Activated naive CD4-positive, alpha-beta T cell treated with anti-CD3 and anti-CD28 coated beads, Interleukin-2, amount 10 ng/mL, durations not matched to agents 7 days and 5 days (primary cell): ENCODE data around the gene NCR3LG1.
"Not testable (repeated sequence)": the region's sequence is repeated elsewhere in the genome, so short reads cannot be mapped to it uniquely, and the experiment has no call there.

Experiments used
- CTCF ChIA-PET: fragments of 350-600 bp; sonication (Branson Sonifier 250); formaldehyde crosslinking; loops from one replicate; lab custom pipeline; 2021; ENCODE audit warnings: antibody characterized with exemption; lab: Charles Lee
- DNase-seq: peaks from one replicate; pipeline ENCODE4 v3.0.0-alpha.2; 2020
- H3K27ac Mint-ChIP-seq: one replicate; pipeline ENCODE4 v1.8.0; 2021; ENCODE audit warnings: mild to moderate bottlenecking, moderate library complexity, mixed read lengths
- H3K27me3 Mint-ChIP-seq: one replicate; pipeline ENCODE4 v1.8.0; 2021; ENCODE audit warnings: mild to moderate bottlenecking, mixed read lengths
- H3K36me3 Mint-ChIP-seq: one replicate; pipeline ENCODE4 v1.8.0; 2021; ENCODE audit warnings: mixed read lengths
- H3K4me1 Mint-ChIP-seq: one replicate; pipeline ENCODE4 v1.8.0; 2021; ENCODE audit warnings: mixed read lengths
- H3K4me3 Mint-ChIP-seq: one replicate; pipeline ENCODE4 v1.8.0; 2021; ENCODE audit warnings: mild to moderate bottlenecking, moderate library complexity, mixed read lengths
- H3K9me3 Mint-ChIP-seq: one replicate; pipeline ENCODE4 v1.8.0; 2021; ENCODE audit warnings: mixed read lengths

The NCR3LG1 gene

DNA sequence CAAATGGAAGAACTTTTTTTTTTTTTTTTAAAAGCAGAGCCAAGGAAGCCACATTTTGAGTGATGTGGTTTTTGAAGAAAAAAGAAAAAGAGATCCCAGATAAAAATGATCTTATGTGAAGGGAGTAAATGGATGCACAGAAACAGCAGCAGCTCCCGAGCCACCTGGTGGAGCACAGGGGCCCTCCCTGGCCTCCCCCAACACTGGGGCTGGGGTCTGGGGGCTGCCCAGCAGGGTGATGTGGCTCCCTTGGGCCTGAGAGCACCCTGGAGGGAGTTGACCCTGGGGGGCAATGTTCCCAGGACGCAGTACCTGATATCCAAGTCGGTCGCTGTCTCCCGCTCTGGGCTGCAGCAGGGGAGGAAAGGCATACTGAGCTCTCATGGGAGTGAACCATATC lies 63.4 kb downstream of the NCR3LG1 start:
- Mint-ChIP-seq H3K27me3 (peaks cover 78% of the 10 kb centered on the region), H3K27ac (peak overlapping the region; percentile 86), H3K9me3 (no peaks in the 10 kb centered on the region), H3K36me3 (no peaks in the 10 kb centered on the region), H3K4me3 (no peak overlapping the region), H3K4me1 (peaks cover 51% of the 10 kb centered on the region)
- no peak for DNase-seq
- CTCF ChIA-PET = interaction anchor here (1.0 kb wide), 1 partner anchor 9 kb away, joined by 3 read pairs; no protein-coding TSS in a partner anchor

DNA sequence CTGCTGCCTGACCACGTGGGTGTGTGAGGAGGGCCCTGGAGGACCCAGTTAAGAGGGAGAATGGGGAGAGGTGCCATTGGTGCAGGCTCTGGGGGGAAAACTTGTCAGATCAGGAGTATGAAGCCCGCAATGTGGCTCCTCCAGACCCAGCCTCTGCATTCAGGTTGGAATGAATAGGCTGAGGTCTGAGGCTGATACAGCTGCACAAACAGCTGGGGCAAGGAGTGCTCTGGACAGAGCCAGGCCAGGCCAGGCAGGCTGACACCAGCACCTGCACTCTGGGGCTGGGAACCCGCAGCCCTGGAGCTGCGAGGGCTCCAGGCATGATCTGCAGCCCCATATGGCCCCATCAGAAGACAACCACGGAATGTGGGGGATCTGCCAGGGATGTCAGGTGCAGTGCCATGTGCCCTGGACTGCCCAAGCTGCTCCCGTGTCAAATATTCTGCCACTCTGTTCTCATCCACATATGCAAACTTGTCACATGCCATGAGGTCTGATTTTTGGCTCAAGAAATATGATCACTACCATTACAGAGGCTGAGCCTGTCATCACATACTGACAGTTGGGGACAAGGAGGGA lies 64.0 kb downstream of the NCR3LG1 start:
- Mint-ChIP-seq H3K4me3 (no peak overlapping the region), H3K27ac (no peak overlapping the region), H3K4me1 (peaks cover 51% of the 10 kb centered on the region), H3K9me3 (no peaks in the 10 kb centered on the region), H3K27me3 (peaks cover 78% of the 10 kb centered on the region), H3K36me3 (no peaks in the 10 kb centered on the region)
- CTCF ChIA-PET = no interaction called here
- no peak for DNase-seq

DNA sequence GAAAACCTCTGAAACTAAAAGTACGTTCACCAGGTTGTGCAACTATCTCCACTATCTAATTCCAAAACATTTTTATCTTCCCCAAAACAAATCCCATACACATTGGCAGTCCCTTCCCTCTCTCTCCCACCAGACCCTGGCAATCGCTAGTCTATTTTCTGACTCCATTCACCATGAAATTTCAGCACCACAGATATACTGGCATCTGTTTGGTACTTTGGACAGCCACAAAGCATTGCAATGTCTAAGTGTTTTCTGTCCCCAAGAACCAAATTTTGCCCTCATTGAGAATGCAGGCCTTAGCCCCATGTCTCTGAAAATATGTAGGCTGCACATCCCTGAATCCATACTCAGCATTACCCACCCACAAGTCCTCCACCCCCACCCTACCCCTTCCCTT lies 64.9 kb downstream of the NCR3LG1 start:
- H3K27me3 Mint-ChIP-seq = peaks cover 76% of the 10 kb centered on the region
- no peak for DNase-seq
- no peak overlapping the region for H3K4me3 Mint-ChIP-seq
- no peaks in the 10 kb centered on the region for H3K36me3 Mint-ChIP-seq
- no peaks in the 10 kb centered on the region for H3K9me3 Mint-ChIP-seq
- CTCF ChIA-PET = no interaction called here
- no peak overlapping the region for H3K27ac Mint-ChIP-seq
- peaks cover 44% of the 10 kb centered on the region for H3K4me1 Mint-ChIP-seq

DNA sequence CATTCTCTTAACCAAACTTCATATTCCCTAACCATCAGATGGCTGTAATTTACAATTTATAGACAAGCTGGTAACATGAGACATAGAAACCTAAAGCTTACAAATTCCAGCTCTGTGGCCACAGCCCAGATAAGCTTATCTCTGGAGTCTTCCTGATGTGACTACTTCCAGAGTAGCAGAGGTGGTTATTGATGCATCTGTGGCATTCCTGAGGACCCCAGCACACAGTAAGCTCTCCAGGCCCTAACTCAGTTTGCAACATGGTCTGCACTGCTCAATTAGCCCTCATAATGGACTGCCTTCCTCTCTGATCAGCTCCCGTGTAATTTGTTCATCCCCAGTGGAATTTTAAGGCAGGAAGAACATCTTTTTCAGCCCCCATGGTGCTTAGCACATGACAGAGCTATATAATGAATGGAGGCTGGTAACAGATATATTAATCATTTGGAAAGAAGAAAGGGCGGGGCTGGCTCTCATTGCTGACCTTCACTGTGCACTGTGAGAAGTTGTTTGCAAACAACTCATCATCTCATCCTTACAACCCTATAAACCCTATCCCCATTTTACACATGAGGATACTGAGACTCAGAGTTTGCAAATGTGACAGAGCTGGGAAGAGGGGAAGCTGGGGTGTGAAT lies 67.0 kb downstream of the NCR3LG1 start:
- no peak overlapping the region for H3K4me3 Mint-ChIP-seq
- peaks cover 35% of the 10 kb centered on the region for H3K4me1 Mint-ChIP-seq
- DNase-seq = no peak
- no peaks in the 10 kb centered on the region for H3K36me3 Mint-ChIP-seq
- peaks cover 88% of the 10 kb centered on the region for H3K27me3 Mint-ChIP-seq
- no peaks in the 10 kb centered on the region for H3K9me3 Mint-ChIP-seq
- CTCF ChIA-PET = interaction anchor here (0.7 to 1.5 kb wide), 5 partner anchors 10 to 34 kb away, joined by 3 to 4 read pairs (median 4); partner anchors contain the start of gene KCNJ11
- no peak overlapping the region for H3K27ac Mint-ChIP-seq

DNA sequence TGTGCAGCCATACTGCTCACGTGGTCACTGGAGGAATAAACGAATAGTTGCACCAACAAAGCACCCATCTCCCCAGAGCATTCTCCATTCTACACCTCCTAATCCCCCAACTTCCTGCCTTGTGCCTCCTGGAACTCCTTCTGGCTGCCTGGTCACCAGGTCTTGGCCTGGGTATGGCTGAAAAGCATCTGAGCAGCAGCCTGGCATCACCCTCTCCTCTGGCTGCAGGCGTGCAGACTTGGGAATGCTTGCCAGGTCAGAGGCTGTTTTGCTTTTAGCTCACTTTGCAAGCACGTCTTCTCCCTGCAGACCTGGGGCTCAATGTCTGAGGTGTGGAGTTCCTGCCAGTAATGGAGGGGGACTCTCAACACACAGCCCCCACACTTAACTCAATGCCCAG lies 70.2 kb downstream of the NCR3LG1 start:
- no peak for DNase-seq
- Mint-ChIP-seq H3K4me3 (no peak overlapping the region), H3K4me1 (peaks cover 18% of the 10 kb centered on the region), H3K9me3 (no peaks in the 10 kb centered on the region), H3K27ac (no peak overlapping the region), H3K27me3 (peaks cover 75% of the 10 kb centered on the region), H3K36me3 (no peaks in the 10 kb centered on the region)
- CTCF ChIA-PET = no interaction called here

DNA sequence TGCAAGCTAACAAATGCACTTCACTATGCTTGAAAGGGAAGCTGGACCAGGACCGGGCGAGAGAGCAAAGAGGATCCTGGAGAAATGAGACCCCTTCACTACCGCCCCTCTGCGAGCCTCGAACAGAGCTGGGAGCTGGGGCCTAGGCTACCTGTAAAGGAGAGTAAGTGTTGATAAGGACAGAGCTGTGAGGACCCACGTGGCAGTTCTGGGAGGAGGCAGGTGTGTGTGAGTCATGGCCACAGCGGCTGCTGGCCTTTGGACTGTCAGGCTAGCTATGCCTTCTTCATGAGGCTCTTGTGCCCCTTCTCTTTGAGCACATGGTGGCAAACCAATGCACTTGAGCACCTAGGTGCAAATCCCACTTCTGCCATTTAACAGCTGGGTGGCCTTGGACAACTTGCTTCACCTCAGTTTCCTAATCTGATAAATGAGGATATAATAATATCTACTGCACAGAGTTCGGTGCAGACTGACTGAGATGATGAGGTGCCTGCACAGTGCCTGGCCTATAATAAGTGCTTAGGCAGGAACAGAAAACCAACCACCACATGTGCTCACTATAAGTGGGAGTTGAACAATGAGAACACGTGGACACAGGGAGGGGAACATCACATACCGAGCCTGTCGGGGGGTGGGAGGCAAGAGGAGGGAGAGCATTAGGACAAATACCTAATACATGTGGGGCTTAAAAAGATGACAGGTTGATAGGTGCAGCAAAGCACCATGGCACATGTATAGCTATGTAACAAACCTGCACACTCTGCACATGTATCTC lies 72.1 kb downstream of the NCR3LG1 start:
- H3K27ac Mint-ChIP-seq = no peak overlapping the region
- H3K27me3 Mint-ChIP-seq = peaks cover 72% of the 10 kb centered on the region
- CTCF ChIA-PET = interaction anchor here (1.1 to 1.5 kb wide), 3 partner anchors 9 to 81 kb away, joined by 3 read pairs; no protein-coding TSS in a partner anchor
- no peak for DNase-seq
- H3K9me3 Mint-ChIP-seq = no peaks in the 10 kb centered on the region
- no peaks in the 10 kb centered on the region for H3K36me3 Mint-ChIP-seq
- no peak overlapping the region for H3K4me3 Mint-ChIP-seq
- H3K4me1 Mint-ChIP-seq = peaks cover 28% of the 10 kb centered on the region

DNA sequence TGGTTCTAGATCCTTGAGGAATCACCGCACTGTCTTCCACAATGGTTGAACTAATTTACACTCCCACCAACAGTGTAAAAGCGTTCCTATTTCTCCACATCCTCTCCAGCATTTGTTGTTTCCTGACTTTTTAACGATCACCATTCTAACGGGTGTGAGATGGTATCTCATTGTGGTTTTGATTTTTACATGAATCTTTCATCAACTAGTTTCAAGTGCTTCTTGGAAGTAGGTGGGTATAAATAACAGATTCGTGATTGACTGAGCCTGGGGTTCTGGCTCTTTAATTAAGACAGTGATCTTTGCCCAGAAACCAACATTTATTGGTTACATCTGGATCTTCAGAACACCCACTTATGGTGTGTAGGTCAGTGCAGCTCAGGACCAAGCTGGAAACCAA lies 74.6 kb downstream of the NCR3LG1 start:
- H3K27ac Mint-ChIP-seq, H3K4me3 Mint-ChIP-seq, H3K9me3 Mint-ChIP-seq, DNase-seq, H3K36me3 Mint-ChIP-seq, CTCF ChIA-PET: not testable (repeated sequence)
- Mint-ChIP-seq H3K4me1 (peaks cover 28% of the 10 kb centered on the region), H3K27me3 (peaks cover 59% of the 10 kb centered on the region)
